HEK293T (cell line): ENCODE measurements around the gene ST6GALNAC5.

Source experiments
- CTCF ChIA-PET: fragments of 350-600 bp; formaldehyde crosslinking; extraction: SDS; loops from one replicate; lab custom pipeline; 2021; ENCODE audit warnings: antibody characterized with exemption, inconsistent platforms; lab: Yijun Ruan, JAX
- POLR2A ChIA-PET: fragments of 350-600 bp; formaldehyde crosslinking; extraction: SDS; loops from one replicate; lab custom pipeline; 2020; ENCODE audit warnings: antibody characterized with exemption, inconsistent platforms; lab: Yijun Ruan, JAX
- DNase-seq: peaks from one replicate; pipeline ENCODE4 v3.0.0; 2012; ENCODE audit warnings: mixed read lengths; ENCODE audit errors: extremely low spot score
- ARNT ChIP-seq: fragments of 450-650 bp; IDR thresholded peaks from 2 replicates; pipeline ENCODE4 v1.6.1; 2017; ENCODE audit warnings: mild to moderate bottlenecking
- BHLHE40 ChIP-seq: fragments of 450-650 bp; IDR thresholded peaks from 2 replicates; pipeline ENCODE4 v1.6.1; 2016; ENCODE audit warnings: mild to moderate bottlenecking, moderate library complexity, borderline replicate concordance
- CTBP1 ChIP-seq: fragments of 450-650 bp; IDR thresholded peaks from 2 replicates; pipeline ENCODE4 v1.6.1; 2016; ENCODE audit warnings: borderline replicate concordance
- ELF4 ChIP-seq: fragments of 450-650 bp; IDR thresholded peaks from 2 replicates; pipeline ENCODE4 v1.6.1; 2017; ENCODE audit warnings: antibody characterized with exemption
- FOXA1 ChIP-seq: fragments of 450-650 bp; IDR thresholded peaks from 2 replicates; pipeline ENCODE4 v1.6.1; 2016; ENCODE audit warnings: mild to moderate bottlenecking
- FOXK2 ChIP-seq: fragments of 450-650 bp; IDR thresholded peaks from 2 replicates; pipeline ENCODE4 v1.6.1; 2016; ENCODE audit warnings: mild to moderate bottlenecking
- FOXM1 ChIP-seq: fragments of 450-650 bp; IDR thresholded peaks from 2 replicates; pipeline ENCODE4 v1.6.1; 2017; ENCODE audit warnings: mild to moderate bottlenecking, borderline replicate concordance
- HDGF ChIP-seq: fragments of 450-650 bp; IDR thresholded peaks from 2 replicates; pipeline ENCODE4 v1.6.1; 2017; ENCODE audit warnings: antibody characterized with exemption, borderline replicate concordance
- L3MBTL2 ChIP-seq: fragments of 450-650 bp; conservative IDR thresholded peaks from 2 replicates; pipeline ENCODE4 v1.6.1; 2016; ENCODE audit warnings: mild to moderate bottlenecking
- LEF1 ChIP-seq: fragments of 450-650 bp; IDR thresholded peaks from 2 replicates; pipeline ENCODE4 v1.6.1; 2017; ENCODE audit warnings: mild to moderate bottlenecking, borderline replicate concordance
- NFRKB ChIP-seq: fragments of 450-650 bp; IDR thresholded peaks from 2 replicates; pipeline ENCODE4 v1.6.1; 2016; ENCODE audit warnings: mild to moderate bottlenecking, moderate library complexity
- PKNOX1 ChIP-seq: fragments of 450-650 bp; IDR thresholded peaks from 2 replicates; pipeline ENCODE4 v1.6.1; 2016
- SP1 ChIP-seq: fragments of 450-650 bp; IDR thresholded peaks from 2 replicates; pipeline ENCODE4 v1.6.1; 2017
- SUZ12 ChIP-seq: fragments of 450-650 bp; IDR thresholded peaks from 2 replicates; pipeline ENCODE4 v1.6.1; 2016; ENCODE audit warnings: mild to moderate bottlenecking
- TARDBP ChIP-seq: fragments of 450-650 bp; IDR thresholded peaks from 2 replicates; pipeline ENCODE4 v1.6.1; 2016
- ZNF384 ChIP-seq: fragments of 450-650 bp; IDR thresholded peaks from 2 replicates; pipeline ENCODE4 v1.6.1; 2016

The ST6GALNAC5 gene

GRCh38 chr1:77021732-77022131, 154.5 kb downstream of the ST6GALNAC5 start:
- POLR2A ChIA-PET = no interaction called here
- DNase-seq = no peak
- CTCF ChIA-PET = no interaction called here
- TF ChIP-seq FOXA1 (no peak), ELF4 (no peak), SUZ12 (no peak), FOXK2 (no peak), SP1 (no peak), CTBP1 (no peak), LEF1 (no peak), FOXM1 (no peak)

GRCh38 chr1:77024500-77024899, 157.2 kb downstream of the ST6GALNAC5 start:
- ChIA-PET POLR2A (no interaction called here), CTCF (no interaction called here)
- TF ChIP-seq FOXM1 = no peak
- no peak for DNase-seq

GRCh38 chr1:77025599-77025998, 158.3 kb downstream of the ST6GALNAC5 start:
- ChIA-PET POLR2A (no interaction called here), CTCF (no interaction called here)
- TF ChIP-seq ELF4 (no peak), CTBP1 (no peak), TARDBP (no peak), HDGF (no peak)
- DNase-seq = no peak

GRCh38 chr1:77026135-77026534, 158.9 kb downstream of the ST6GALNAC5 start:
- no peak for TF ChIP-seq FOXK2
- no peak for TF ChIP-seq NFRKB
- no peak for TF ChIP-seq ARNT
- no peak for TF ChIP-seq ELF4
- no peak for TF ChIP-seq FOXA1
- TF ChIP-seq CTBP1 = no peak
- no peak for TF ChIP-seq SUZ12
- no peak for TF ChIP-seq LEF1
- TF ChIP-seq FOXM1 = no peak
- TF ChIP-seq SP1 = no peak
- TF ChIP-seq BHLHE40 = no peak
- TF ChIP-seq TARDBP = no peak
- DNase-seq = no peak
- CTCF ChIA-PET = no interaction called here
- POLR2A ChIA-PET = no interaction called here

GRCh38 chr1:77026640-77027039, 159.4 kb downstream of the ST6GALNAC5 start:
- ChIA-PET POLR2A (no interaction called here), CTCF (no interaction called here)
- TF ChIP-seq ELF4 = no peak
- TF ChIP-seq ARNT = no peak
- TF ChIP-seq HDGF = no peak
- no peak for TF ChIP-seq FOXM1
- TF ChIP-seq PKNOX1 = no peak
- TF ChIP-seq FOXK2 = no peak
- no peak for TF ChIP-seq LEF1
- TF ChIP-seq ZNF384 = no peak
- no peak for TF ChIP-seq BHLHE40
- TF ChIP-seq SUZ12 = no peak
- no peak for TF ChIP-seq CTBP1
- no peak for TF ChIP-seq NFRKB
- no peak for DNase-seq

- no peak for TF ChIP-seq SUZ12
- no peak for TF ChIP-seq ELF4
- no peak for TF ChIP-seq BHLHE40
- no peak for TF ChIP-seq FOXM1
- TF ChIP-seq HDGF = no peak
- TF ChIP-seq ZNF384 = no peak
- no peak for TF ChIP-seq CTBP1
- POLR2A ChIA-PET = no interaction called here
- no peak for DNase-seq
- CTCF ChIA-PET = interaction anchor here (0.6 kb wide), 1 partner anchor 95 kb away, joined by 3 read pairs; no protein-coding TSS in a partner anchor
Observed at GRCh38 chr1:77027847-77028246, 160.6 kb downstream of the ST6GALNAC5 start.

GRCh38 chr1:77030401-77031105, 163.3 kb downstream of the ST6GALNAC5 start:
- no peak for DNase-seq
- POLR2A ChIA-PET = no interaction called here
- TF ChIP-seq FOXK2 (no peak), SP1 (no peak), ARNT (no peak), FOXA1 (no peak), HDGF (no peak)
- CTCF ChIA-PET = interaction anchor here (0.5 kb wide), 1 partner anchor 32 kb away, joined by 3 read pairs; no protein-coding TSS in a partner anchor

GRCh38 chr1:77031106-77031662, 163.9 kb downstream of the ST6GALNAC5 start:
- ChIA-PET POLR2A (no interaction called here), CTCF (no interaction called here)
- no peak for TF ChIP-seq NFRKB
- TF ChIP-seq SUZ12 = no peak
- no peak for TF ChIP-seq ARNT
- no peak for TF ChIP-seq PKNOX1
- TF ChIP-seq L3MBTL2 = no peak
- no peak for TF ChIP-seq FOXK2
- no peak for TF ChIP-seq LEF1
- TF ChIP-seq HDGF = no peak
- no peak for TF ChIP-seq BHLHE40
- TF ChIP-seq ZNF384 = no peak
- TF ChIP-seq TARDBP = no peak
- TF ChIP-seq CTBP1 = no peak
- TF ChIP-seq ELF4 = no peak
- DNase-seq = no peak
